CD4-positive, alpha-beta T cell treated with Interferon alpha-2 for 1 hour (primary cell): ENCODE measurements around the gene ADCY4.

ENCODE experiments used
- DNase-seq, 2 donors: peaks; one replicate each; pipeline ENCODE4 v3.0.0-alpha.2; 2020 to 2022

ADCY4 gene

GRCh38 chr14:24271134-24271833 lies 63.6 kb downstream of the ADCY4 start, which contains the start of gene RABGGTA:
TSS of gene RABGGTA (minus strand) at chr14:24271597. CDS start at chr14:24271115, 482 bp downstream.
- DNase-seq, result peak; percentile 94 to 97

GRCh38 chr14:24270537-24271133 lies 64.2 kb downstream of the ADCY4 start:
- DNase-seq, result peak in 1 of 2 donors; percentile 6

GRCh38 chr14:24269910-24270536 lies 64.8 kb downstream of the ADCY4 start:
- no peak for DNase-seq

GRCh38 chr14:24269368-24269767 lies 65.5 kb downstream of the ADCY4 start:
- no peak for DNase-seq
